ENCODE data around the gene ERC2.

DNA sequence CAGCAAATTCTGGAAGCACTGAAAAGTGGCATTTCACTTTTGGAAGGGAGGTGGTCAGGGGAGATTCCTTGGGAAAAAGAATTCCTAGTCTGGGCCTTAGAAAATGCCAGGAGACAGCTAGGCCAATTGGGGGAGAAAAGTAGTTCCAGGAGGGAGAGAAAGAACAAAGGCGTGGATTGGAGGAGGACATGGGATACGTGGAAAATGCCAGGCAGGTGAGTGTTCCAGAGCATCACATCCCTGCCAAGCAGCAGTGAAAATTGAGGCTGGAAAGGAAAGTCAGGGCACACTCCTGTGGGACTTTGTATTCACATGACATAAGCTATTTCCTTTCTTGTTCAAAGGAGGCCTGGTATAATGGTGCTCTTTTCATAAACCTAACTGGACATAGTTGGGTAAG, 846.6 kb downstream of the ERC2 start:
- TF ChIP-seq, protein P1, sequence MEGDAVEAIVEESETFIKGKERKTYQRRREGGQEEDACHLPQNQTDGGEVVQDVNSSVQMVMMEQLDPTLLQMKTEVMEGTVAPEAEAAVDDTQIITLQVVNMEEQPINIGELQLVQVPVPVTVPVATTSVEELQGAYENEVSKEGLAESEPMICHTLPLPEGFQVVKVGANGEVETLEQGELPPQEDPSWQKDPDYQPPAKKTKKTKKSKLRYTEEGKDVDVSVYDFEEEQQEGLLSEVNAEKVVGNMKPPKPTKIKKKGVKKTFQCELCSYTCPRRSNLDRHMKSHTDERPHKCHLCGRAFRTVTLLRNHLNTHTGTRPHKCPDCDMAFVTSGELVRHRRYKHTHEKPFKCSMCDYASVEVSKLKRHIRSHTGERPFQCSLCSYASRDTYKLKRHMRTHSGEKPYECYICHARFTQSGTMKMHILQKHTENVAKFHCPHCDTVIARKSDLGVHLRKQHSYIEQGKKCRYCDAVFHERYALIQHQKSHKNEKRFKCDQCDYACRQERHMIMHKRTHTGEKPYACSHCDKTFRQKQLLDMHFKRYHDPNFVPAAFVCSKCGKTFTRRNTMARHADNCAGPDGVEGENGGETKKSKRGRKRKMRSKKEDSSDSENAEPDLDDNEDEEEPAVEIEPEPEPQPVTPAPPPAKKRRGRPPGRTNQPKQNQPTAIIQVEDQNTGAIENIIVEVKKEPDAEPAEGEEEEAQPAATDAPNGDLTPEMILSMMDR (conservative IDR thresholded peaks at IDR 0.05; ENCODE audit: low read length): no peak
- TF ChIP-seq EZH2phosphoT487 (IDR thresholded peaks at IDR 0.05; ENCODE audit: borderline replicate concordance): no peak
